H9 (cell line): ENCODE data around the gene CEP164. TPM values are rescaled to one million over a fixed set of nuclear protein-coding genes. Genes with fewer than 3 reads are reported as not detected.

ENCODE experiments used
- DNase-seq: peaks from one replicate; pipeline ENCODE4 v3.0.0-alpha.2; 2017
- H2AFZ ChIP-seq: one replicate; pipeline ENCODE4 v1.6.1; 2013; ENCODE audit warnings: mild to moderate bottlenecking, low read length, control low read depth, moderate library complexity
- H2AK5ac ChIP-seq: 2 replicates; pipeline ENCODE4 v1.6.1; 2013; ENCODE audit warnings: low read length, control low read depth, mixed read lengths; ENCODE audit not compliant: insufficient read length
- H2BK120ac ChIP-seq: one replicate; pipeline ENCODE4 v1.6.1; 2013; ENCODE audit warnings: low read depth, mild to moderate bottlenecking, low read length, control low read depth, inconsistent platforms; ENCODE audit not compliant: poor library complexity, severe bottlenecking
- H2BK12ac ChIP-seq: 2 replicates; pipeline ENCODE4 v1.6.1; 2013; ENCODE audit warnings: low read length, control low read depth, mixed read lengths, low read depth; ENCODE audit not compliant: insufficient read length
- H2BK15ac ChIP-seq: 2 replicates; pipeline ENCODE4 v1.6.1; 2013; ENCODE audit warnings: low read depth, low read length, control low read depth
- H2BK20ac ChIP-seq: one replicate; pipeline ENCODE4 v1.6.1; 2013; ENCODE audit warnings: low read depth, mild to moderate bottlenecking, low read length, control low read depth, inconsistent platforms; ENCODE audit not compliant: poor library complexity, severe bottlenecking
- H2BK5ac ChIP-seq: 2 replicates; pipeline ENCODE4 v1.6.1; 2013; ENCODE audit warnings: low read length, control low read depth, mixed read lengths; ENCODE audit not compliant: insufficient read length
- H3K14ac ChIP-seq: 2 replicates; pipeline ENCODE4 v1.6.1; 2013; ENCODE audit warnings: low read length, control low read depth; ENCODE audit not compliant: insufficient read depth
- H3K18ac ChIP-seq: 2 replicates; pipeline ENCODE4 v1.6.1; 2013; ENCODE audit warnings: low read depth, mild to moderate bottlenecking, mixed read lengths, low read length, control low read depth; ENCODE audit not compliant: insufficient read length
- H3K23ac ChIP-seq: 2 replicates; pipeline ENCODE4 v1.6.1; 2013; ENCODE audit warnings: low read length, control low read depth, mixed read lengths, low read depth; ENCODE audit not compliant: insufficient read length
- H3K23me2 ChIP-seq: 2 replicates; pipeline ENCODE4 v1.6.1; 2013; ENCODE audit warnings: low read depth, mild to moderate bottlenecking, mixed read lengths, low read length, control low read depth; ENCODE audit not compliant: insufficient read length, poor library complexity, severe bottlenecking
- H3K27ac ChIP-seq: 2 replicates; pipeline ENCODE4 v1.5.1; 2013; ENCODE audit warnings: low read length, control low read depth, mixed read lengths, low read depth; ENCODE audit not compliant: insufficient read length
- H3K27me3 ChIP-seq: 2 replicates; pipeline ENCODE4 v1.6.1; 2013; ENCODE audit warnings: low read length, control low read depth, inconsistent platforms; ENCODE audit not compliant: insufficient read depth
- H3K4ac ChIP-seq: 2 replicates; pipeline ENCODE4 v1.6.1; 2013; ENCODE audit warnings: low read depth, mild to moderate bottlenecking, control low read depth, inconsistent platforms, low read length, moderate library complexity
- H3K4me1 ChIP-seq: 2 replicates; pipeline ENCODE4 v1.6.1; 2013; ENCODE audit warnings: low read length, control low read depth, inconsistent platforms; ENCODE audit not compliant: insufficient read depth
- H3K4me2 ChIP-seq: 2 replicates; pipeline ENCODE4 v1.6.1; 2013; ENCODE audit warnings: low read length, control low read depth, mixed read lengths; ENCODE audit not compliant: insufficient read length, insufficient read depth
- H3K56ac ChIP-seq: 2 replicates; pipeline ENCODE4 v1.6.1; 2013; ENCODE audit warnings: low read depth, mild to moderate bottlenecking, mixed read lengths, low read length, control low read depth; ENCODE audit not compliant: insufficient read length
- H3K79me1 ChIP-seq: 2 replicates; pipeline ENCODE4 v1.6.1; 2013; ENCODE audit warnings: low read depth, mild to moderate bottlenecking, moderate library complexity, low read length, control low read depth, inconsistent platforms; ENCODE audit not compliant: insufficient read depth, poor library complexity, severe bottlenecking
- H3K79me2 ChIP-seq: 2 replicates; pipeline ENCODE4 v1.6.1; 2013; ENCODE audit warnings: low read length, control low read depth, inconsistent platforms; ENCODE audit not compliant: insufficient read depth
- H3K9ac ChIP-seq: 2 replicates; pipeline ENCODE4 v1.6.1; 2013; ENCODE audit warnings: low read length, control low read depth, mixed read lengths; ENCODE audit not compliant: insufficient read length; ENCODE audit errors: extremely low read depth
- H3K9me3 ChIP-seq: one replicate; pipeline ENCODE4 v1.6.1; 2013; ENCODE audit warnings: low read depth, low read length, inconsistent platforms; ENCODE audit not compliant: control insufficient read depth
- H3T11ph ChIP-seq: one replicate; pipeline ENCODE4 v1.6.1; 2013; ENCODE audit warnings: mild to moderate bottlenecking, low read length, control low read depth, inconsistent platforms
- H4K20me1 ChIP-seq: one replicate; pipeline ENCODE4 v1.6.1; 2013; ENCODE audit not compliant: control insufficient read depth, insufficient read length, insufficient read depth
- H4K5ac ChIP-seq: 2 replicates; pipeline ENCODE4 v1.6.1; 2013; ENCODE audit warnings: low read depth, mild to moderate bottlenecking, mixed read lengths, low read length, control low read depth; ENCODE audit not compliant: insufficient read length
- H4K8ac ChIP-seq: replicated peaks from 2 replicates; pipeline ENCODE4 v1.6.1; 2013; ENCODE audit warnings: low read length, control low read depth, mixed read lengths, low read depth; ENCODE audit not compliant: insufficient read length
- H4K91ac ChIP-seq: 2 replicates; pipeline ENCODE4 v1.6.1; 2013; ENCODE audit warnings: low read depth, mild to moderate bottlenecking, moderate library complexity, mixed read lengths, low read length, control low read depth; ENCODE audit not compliant: insufficient read length
- H3K27ac Mint-ChIP-seq, 3 experiments: 2 replicates in 2 of 3; 3 replicates in 1 of 3; pipeline ENCODE4 v1.8.0; 2020 to 2021; ENCODE audit warnings: mixed read lengths in 3 of 3, mild to moderate bottlenecking in 1 of 3, moderate library complexity in 1 of 3
- H3K27me3 Mint-ChIP-seq: 2 replicates; pipeline ENCODE4 v1.8.0; 2021; ENCODE audit warnings: low read depth, mild to moderate bottlenecking, moderate library complexity, mixed read lengths
- H3K36me3 Mint-ChIP-seq, 3 experiments: 2 replicates in 2 of 3; 3 replicates in 1 of 3; pipeline ENCODE4 v1.8.0; 2020 to 2021; ENCODE audit warnings: low read depth in 3 of 3, mixed read lengths in 3 of 3; ENCODE audit not compliant: insufficient read depth in 1 of 3
- H3K4me1 Mint-ChIP-seq, 2 experiments: 2 replicates each; pipeline ENCODE4 v1.8.0; 2020; ENCODE audit warnings: mixed read lengths in 2 of 2
- H3K4me3 Mint-ChIP-seq, 2 experiments: 2 replicates in 1 of 2; 3 replicates in 1 of 2; pipeline ENCODE4 v1.8.0; 2020 to 2021; ENCODE audit warnings: mild to moderate bottlenecking in 2 of 2, mixed read lengths in 2 of 2, moderate library complexity in 1 of 2
- H3K9me3 Mint-ChIP-seq, 2 experiments: 2 replicates in 1 of 2; 3 replicates in 1 of 2; pipeline ENCODE4 v1.8.0; 2020; ENCODE audit warnings: mild to moderate bottlenecking in 2 of 2, mixed read lengths in 2 of 2, moderate library complexity in 1 of 2
- WGBS: extraction: QIAGEN DNeasy Blood & Tissue Kit; methylation state at CpG from one replicate; pipeline ENCODE4 v1.1.7; 2013; ENCODE audit warnings: missing lambda C conversion rate, low lambda C conversion rate, mixed read lengths; ENCODE audit not compliant: insufficient read length; ENCODE audit errors: extremely low coverage; 5-methylcytosine and 5-hydroxymethylcytosine counted together
- total RNA-seq: library from RNA; stranded (reverse); gene quantifications from 2 replicates; pipeline ENCODE4 v1.2.1, GENCODE V29; 2021
- TF ChIP-seq, protein P1 (sequence below): fragments of 200-600 bp; sonication (generic); conservative IDR thresholded peaks from 3 replicates; pipeline ENCODE4 v1.8.0; 2021; ENCODE audit warnings: antibody characterized with exemption, mild to moderate bottlenecking

The CEP164 gene
- total RNA-seq, 1 experiment from 2014 or later = 24.9 TPM

DNA sequence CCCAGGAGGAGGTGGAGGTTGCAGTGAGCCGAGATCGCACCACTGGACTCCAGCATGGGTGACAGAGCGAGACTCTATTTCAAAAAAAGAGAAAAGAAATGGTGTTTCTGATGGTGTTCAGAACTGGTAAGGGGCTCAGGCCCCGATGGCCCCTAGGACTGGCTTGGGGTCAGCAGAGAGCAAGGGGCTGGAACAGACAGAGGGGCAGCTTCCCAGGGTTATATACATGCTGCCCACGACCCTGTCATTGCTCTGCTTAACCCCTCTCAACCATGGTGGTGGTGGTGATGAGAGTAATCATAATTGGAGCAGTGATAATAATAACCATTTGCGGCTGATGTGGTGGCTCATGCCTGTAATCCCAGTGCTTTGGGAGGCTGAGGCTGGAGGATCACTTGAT is 79.4 kb downstream of the CEP164 start:
- no peaks in the 10 kb centered on the region for H3K79me2 ChIP-seq
- no peak overlapping the region for H3K4me2 ChIP-seq
- H3K4me1 ChIP-seq = no peaks in the 10 kb centered on the region; the same call in 1 of the 2 replicates
- no peak overlapping the region for H2BK12ac ChIP-seq
- H3K23me2 ChIP-seq = no peaks in the 10 kb centered on the region
- no peak overlapping the region for H3K27ac ChIP-seq
- H3K9me3 Mint-ChIP-seq = peaks cover 16 to 22% of the 10 kb centered on the region in 2 experiments
- TF ChIP-seq, protein P1, sequence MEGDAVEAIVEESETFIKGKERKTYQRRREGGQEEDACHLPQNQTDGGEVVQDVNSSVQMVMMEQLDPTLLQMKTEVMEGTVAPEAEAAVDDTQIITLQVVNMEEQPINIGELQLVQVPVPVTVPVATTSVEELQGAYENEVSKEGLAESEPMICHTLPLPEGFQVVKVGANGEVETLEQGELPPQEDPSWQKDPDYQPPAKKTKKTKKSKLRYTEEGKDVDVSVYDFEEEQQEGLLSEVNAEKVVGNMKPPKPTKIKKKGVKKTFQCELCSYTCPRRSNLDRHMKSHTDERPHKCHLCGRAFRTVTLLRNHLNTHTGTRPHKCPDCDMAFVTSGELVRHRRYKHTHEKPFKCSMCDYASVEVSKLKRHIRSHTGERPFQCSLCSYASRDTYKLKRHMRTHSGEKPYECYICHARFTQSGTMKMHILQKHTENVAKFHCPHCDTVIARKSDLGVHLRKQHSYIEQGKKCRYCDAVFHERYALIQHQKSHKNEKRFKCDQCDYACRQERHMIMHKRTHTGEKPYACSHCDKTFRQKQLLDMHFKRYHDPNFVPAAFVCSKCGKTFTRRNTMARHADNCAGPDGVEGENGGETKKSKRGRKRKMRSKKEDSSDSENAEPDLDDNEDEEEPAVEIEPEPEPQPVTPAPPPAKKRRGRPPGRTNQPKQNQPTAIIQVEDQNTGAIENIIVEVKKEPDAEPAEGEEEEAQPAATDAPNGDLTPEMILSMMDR = no peak
- WGBS = no CpG with 5 or more reads among the region's 6 CpGs
- no peaks in the 10 kb centered on the region for H3K27me3 Mint-ChIP-seq
- H3K27me3 ChIP-seq = no peaks in the 10 kb centered on the region
- H2AK5ac ChIP-seq = no peak overlapping the region
- no peak overlapping the region for H3K9ac ChIP-seq
- no peaks in the 10 kb centered on the region for H3K79me1 ChIP-seq
- no peak overlapping the region for H3K23ac ChIP-seq
- H3T11ph ChIP-seq = no peak overlapping the region
- H3K56ac ChIP-seq = no peak overlapping the region
- H4K91ac ChIP-seq = no peak overlapping the region
- H2BK20ac ChIP-seq = no peak overlapping the region
- H3K27ac Mint-ChIP-seq = no peak overlapping the region
- H2AFZ ChIP-seq = no peak overlapping the region
- H3K4me1 Mint-ChIP-seq = peaks cover 17 to 20% of the 10 kb centered on the region in 2 experiments
- no peak overlapping the region for H2BK15ac ChIP-seq
- no peak overlapping the region for H4K5ac ChIP-seq
- no peak overlapping the region for H4K8ac ChIP-seq
- peaks cover 50 to 58% (median 57%) of the 10 kb centered on the region in 3 experiments for H3K36me3 Mint-ChIP-seq
- no peak overlapping the region for H2BK120ac ChIP-seq
- H3K9me3 ChIP-seq = peaks cover 5% of the 10 kb centered on the region
- no peaks in the 10 kb centered on the region for H4K20me1 ChIP-seq
- H3K4ac ChIP-seq = no peak overlapping the region
- no peak overlapping the region for H3K14ac ChIP-seq
- H3K4me3 Mint-ChIP-seq = no peak overlapping the region
- H2BK5ac ChIP-seq = no peak overlapping the region
- no peak for DNase-seq
- no peak overlapping the region for H3K18ac ChIP-seq
